SU-DHL-6 (cell line): Measurements from ENCODE around the gene PPFIA2.

Experiments
- CTCF ChIP-seq: fragments of 200-600 bp; sonication (generic); IDR thresholded peaks from one replicate; pipeline ENCODE4 v1.5.1; 2017; ENCODE audit warnings: antibody characterized with exemption, mild to moderate bottlenecking, low read length, moderate library complexity; ENCODE audit not compliant: insufficient read depth, poor library complexity, severe bottlenecking
- EZH2phosphoT487 ChIP-seq: fragments of 200-600 bp; sonication (generic), shearing (Covaris generic); conservative IDR thresholded peaks from 2 replicates; pipeline ENCODE4 v1.6.1; 2018; ENCODE audit warnings: mild to moderate bottlenecking, antibody characterized with exemption, low read length, moderate library complexity, mixed read lengths

GRCh38 chr12:81294325-81295190 is 464.6 kb downstream of the PPFIA2 start:
- no peak for TF ChIP-seq CTCF
- no peak for TF ChIP-seq EZH2phosphoT487
